Activated B cell treated with CpG ODN at 0.5 μM for 24 hours (primary cell): ENCODE results near the gene TTC33. TPM values are rescaled to one million over a fixed set of nuclear protein-coding genes. Genes with fewer than 3 reads are reported as not detected.

Experiments
- ATAC-seq: fragments of 200-7000 bp; cut with Tn5 transposase; one replicate; pipeline ENCODE4 v1.10.0; 2021; ENCODE audit warnings: low read depth, mild to moderate bottlenecking, moderate library complexity
- CTCF ChIA-PET: fragments of 350-600 bp; sonication (Branson Sonifier 250); formaldehyde crosslinking; loops from one replicate; lab custom pipeline; 2021; ENCODE audit warnings: antibody characterized with exemption; lab: Charles Lee
- POLR2A ChIA-PET: fragments of 350-600 bp; sonication (Branson Sonifier 250); formaldehyde crosslinking; loops from one replicate; lab custom pipeline; 2021; ENCODE audit warnings: antibody characterized with exemption; lab: Charles Lee
- DNase-seq: peaks from one replicate; pipeline ENCODE4 v3.0.0; 2022
- H3K27ac Mint-ChIP-seq: one replicate; pipeline ENCODE4 v1.8.0; 2020; ENCODE audit warnings: mixed read lengths
- H3K27me3 Mint-ChIP-seq: one replicate; pipeline ENCODE4 v1.8.0; 2021; ENCODE audit warnings: mixed read lengths
- H3K36me3 Mint-ChIP-seq: one replicate; pipeline ENCODE4 v1.8.0; 2021; ENCODE audit warnings: low read depth, mixed read lengths
- H3K4me1 Mint-ChIP-seq: one replicate; pipeline ENCODE4 v1.8.0; 2021; ENCODE audit warnings: mixed read lengths
- H3K4me3 Mint-ChIP-seq: one replicate; pipeline ENCODE4 v1.8.0; 2020; ENCODE audit warnings: mild to moderate bottlenecking, mixed read lengths
- H3K9me3 Mint-ChIP-seq: one replicate; pipeline ENCODE4 v1.8.0; 2020; ENCODE audit warnings: mixed read lengths
- CTCF ChIP-seq: fragments of 200-600 bp; IDR thresholded peaks from one replicate; pipeline ENCODE4 v1.8.0; 2022; ENCODE audit warnings: antibody characterized with exemption, mild to moderate bottlenecking
- intact Hi-C: fragments of 100-400 bp; cut with micrococcal nuclease; formaldehyde crosslinking; loops from one replicate; pipeline ENCODE4 v1.15.1; 2024
- total RNA-seq: library from RNA; stranded (reverse); gene quantifications from 2 replicates; pipeline ENCODE4 v1.2.3, GENCODE V29; 2022

Gene TTC33
- total RNA-seq, 1 donor from 2014 or later = 9.2 TPM

DNA sequence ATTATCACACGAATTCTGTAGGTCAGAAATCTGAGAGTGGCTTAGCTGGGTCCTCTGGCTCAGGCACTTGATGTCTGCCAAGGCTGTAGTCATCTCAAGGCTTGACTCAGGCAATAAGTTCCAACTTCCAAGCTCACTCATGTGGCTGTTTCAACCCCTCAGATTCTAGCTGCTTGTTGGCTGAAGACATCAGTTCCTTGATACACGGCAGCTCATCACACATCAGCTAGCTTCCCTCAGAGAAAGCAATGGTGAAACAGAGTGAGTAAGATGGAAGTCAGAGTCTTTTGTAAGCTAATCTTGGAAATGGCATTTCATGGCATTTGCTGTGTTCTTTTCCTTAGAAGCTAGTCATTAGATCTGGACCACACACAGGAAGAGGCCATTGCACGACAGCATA, 280.2 kb downstream of the TTC33 start:
- no peak for TF ChIP-seq CTCF
- Mint-ChIP-seq H3K4me3 (no peak overlapping the region), H3K36me3 (no peaks in the 10 kb centered on the region), H3K4me1 (peaks cover 3% of the 10 kb centered on the region), H3K27ac (no peak overlapping the region), H3K27me3 (no peaks in the 10 kb centered on the region), H3K9me3 (no peaks in the 10 kb centered on the region)
- DNase-seq (no peak), ATAC-seq (no peak)
- POLR2A ChIA-PET = interaction anchor here (0.5 to 1.1 kb wide), 2 partner anchors 15 to 34 kb away, joined by 3 to 4 read pairs; no protein-coding TSS in a partner anchor
- intact Hi-C loops = no loop called here
- CTCF ChIA-PET = no interaction called here

- H3K4me1 Mint-ChIP-seq = no peaks in the 10 kb centered on the region
- no peaks in the 10 kb centered on the region for H3K9me3 Mint-ChIP-seq
- ChIA-PET POLR2A (interaction anchor here (1.3 kb wide), 1 partner anchor 12 kb away, joined by 3 read pairs; no protein-coding TSS in a partner anchor), CTCF (no interaction called here)
- no peak for TF ChIP-seq CTCF
- DNase-seq = no peak
- H3K4me3 Mint-ChIP-seq = no peak overlapping the region
- no peak overlapping the region for H3K27ac Mint-ChIP-seq
- H3K36me3 Mint-ChIP-seq = no peaks in the 10 kb centered on the region
- H3K27me3 Mint-ChIP-seq = no peaks in the 10 kb centered on the region
- intact Hi-C loops = no loop called here
- ATAC-seq = no peak
Observed at GRCh38 chr5:40474250-40474649, 281.5 kb downstream of the TTC33 start.

GRCh38 chr5:40465416-40465815, 290.3 kb downstream of the TTC33 start:
- ChIA-PET POLR2A (no interaction called here), CTCF (no interaction called here)
- Mint-ChIP-seq H3K27ac (no peak overlapping the region), H3K9me3 (peaks cover 3% of the 10 kb centered on the region), H3K36me3 (no peaks in the 10 kb centered on the region), H3K4me1 (no peaks in the 10 kb centered on the region), H3K27me3 (no peaks in the 10 kb centered on the region), H3K4me3 (no peak overlapping the region)
- TF ChIP-seq CTCF = no peak
- ATAC-seq (no peak), DNase-seq (no peak)
- intact Hi-C loops = no loop called here

- ChIA-PET POLR2A (no interaction called here), CTCF (no interaction called here)
- intact Hi-C loops = no loop called here
- Mint-ChIP-seq H3K4me1 (no peaks in the 10 kb centered on the region), H3K27me3 (no peaks in the 10 kb centered on the region), H3K4me3 (no peak overlapping the region), H3K36me3 (no peaks in the 10 kb centered on the region), H3K27ac (no peak overlapping the region), H3K9me3 (peaks cover 5% of the 10 kb centered on the region)
- TF ChIP-seq CTCF = no peak
- no peak for DNase-seq
- ATAC-seq = no peak
Observed at GRCh38 chr5:40464511-40464910, 291.2 kb downstream of the TTC33 start.

Other genes starting within 250 kb of the TTC33 start
- gene PTGER4, start 76.0 kb downstream of the TTC33 start, total RNA-seq = 66.3 and 73.3 TPM in 2 replicates
- 61.9 and 69.4 TPM in 2 replicates for gene PRKAA1, start 42.4 kb upstream of the TTC33 start, total RNA-seq
- gene RPL37, start 79.3 kb upstream of the TTC33 start, total RNA-seq = 2,223 and 2,547 TPM in 2 replicates
- 3.7 and 4.3 TPM in 2 replicates for gene CARD6, start 85.4 kb upstream of the TTC33 start, total RNA-seq
- gene C7, start 153.5 kb upstream of the TTC33 start, total RNA-seq = not detected in 2 replicates